HG02588 (cell line): ENCODE measurements around the gene HLF.

Experiments
- ATAC-seq: cut with Tn5 transposase; IDR thresholded peaks from one replicate; pipeline ENCODE4 v1.9.1; 2021; ENCODE audit warnings: mild to moderate bottlenecking, moderate library complexity; ENCODE audit not compliant: unreplicated experiment

The HLF gene

GRCh38 chr17:55305321-55306087 is 40.7 kb downstream of the HLF start:
- no peak for ATAC-seq

- ATAC-seq: no peak
Measured at GRCh38 chr17:55307879-55308278, 43.1 kb downstream of the HLF start.

- ATAC-seq: no peak
Measured at GRCh38 chr17:55308613-55309391, 44.0 kb downstream of the HLF start.

GRCh38 chr17:55311767-55312375 is 47.1 kb downstream of the HLF start:
- no peak for ATAC-seq

- no peak for ATAC-seq
Measured at GRCh38 chr17:55312852-55313251, 48.1 kb downstream of the HLF start.

GRCh38 chr17:55314061-55314783 is 49.5 kb downstream of the HLF start:
- no peak for ATAC-seq

- ATAC-seq: no peak
Measured at GRCh38 chr17:55314784-55315491, 50.2 kb downstream of the HLF start.

- no peak for ATAC-seq
Measured at GRCh38 chr17:55316499-55316898, 51.7 kb downstream of the HLF start.

GRCh38 chr17:55317284-55317683 is 52.5 kb downstream of the HLF start:
- ATAC-seq: no peak

GRCh38 chr17:55318081-55318480 is 53.3 kb downstream of the HLF start:
- ATAC-seq: no peak

- no peak for ATAC-seq
Measured at GRCh38 chr17:55318715-55319487, 54.1 kb downstream of the HLF start.

- no peak for ATAC-seq
Measured at GRCh38 chr17:55319933-55320593, 55.3 kb downstream of the HLF start.

- ATAC-seq: no peak
Measured at GRCh38 chr17:55320594-55321426, 56.0 kb downstream of the HLF start.

- ATAC-seq: no peak
Measured at GRCh38 chr17:55321427-55322060, 56.8 kb downstream of the HLF start.

- ATAC-seq: no peak
Measured at GRCh38 chr17:55322453-55322985, 57.8 kb downstream of the HLF start.

GRCh38 chr17:55323518-55324295 is 58.9 kb downstream of the HLF start:
- ATAC-seq: no peak
